Esophagus squamous epithelium (tissue), 5 donors: Measurements from ENCODE around the gene CISD3. TPM values are rescaled to one million over a fixed set of nuclear protein-coding genes. Genes with fewer than 3 reads are reported as not detected.

ENCODE experiments used
- DNase-seq: peaks from one replicate; lab custom pipeline; 2025; lab: John Stamatoyannopoulos, UW
- H3K27ac ChIP-seq, 4 donors: fragments of 200-600 bp; sonication (generic); one replicate each; pipeline ENCODE4 v1.5.1; 2016 to 2019; ENCODE audit warnings: mild to moderate bottlenecking in 1 of 4
- H3K27me3 ChIP-seq, 4 donors: fragments of 200-600 bp; sonication (generic); 1 replicate in 3 of 4; 2 replicates in 1 of 4; pipeline versions ENCODE4 v1.5.1 to v1.6.0; 2017 to 2021; ENCODE audit warnings: antibody characterized with exemption in 1 of 4
- H3K36me3 ChIP-seq, 3 donors: fragments of 200-600 bp; sonication (generic); one replicate each; pipeline ENCODE4 v1.5.1; 2016 to 2019
- H3K4me1 ChIP-seq, 3 donors: fragments of 200-600 bp; sonication (generic); one replicate each; pipeline ENCODE4 v1.5.1; 2017 to 2019
- H3K4me3 ChIP-seq, 4 donors: fragments of 200-600 bp; sonication (generic); 1 replicate in 3 of 4; 2 replicates in 1 of 4; pipeline ENCODE4 v1.5.1; 2016 to 2019; ENCODE audit warnings: mild to moderate bottlenecking in 2 of 4, moderate library complexity in 1 of 4
- H3K9me3 ChIP-seq, 3 donors: fragments of 200-600 bp; sonication (generic); one replicate each; pipeline ENCODE4 v1.5.1; 2016 to 2019
- POLR2A ChIP-seq, 4 donors: fragments of 450-650 bp; IDR thresholded peaks; one replicate each; pipeline ENCODE4 v1.6.1; 2017; ENCODE audit warnings: antibody characterized with exemption in 4 of 4, mild to moderate bottlenecking in 4 of 4, moderate library complexity in 3 of 4
- WGBS, 2 donors: methylation state at CpG; one replicate each; pipeline ENCODE4 v1.1.5; 2018; 5-methylcytosine and 5-hydroxymethylcytosine counted together
- intact Hi-C: fragments of 100-400 bp; cut with DNase I; formaldehyde crosslinking; loops from one replicate; pipeline ENCODE4 v1.15.0; 2022
- total RNA-seq, 4 donors: library from RNA; depleted of rRNA; stranded (reverse); fragments of >200 nt; gene quantifications; one replicate each; pipeline ENCODE4 v1.1.0, GENCODE V29; 2016
- TF ChIP-seq, protein P1 (sequence below), 6 experiments: fragments of 450-650 bp in 4 of 6; fragments of 200-600 bp in 2 of 6; sonication (generic) in 2 of 6; IDR thresholded peaks; one replicate each; pipeline ENCODE4 v1.5.1; 2016 to 2019; ENCODE audit warnings: antibody characterized with exemption in 6 of 6, mild to moderate bottlenecking in 4 of 6, moderate library complexity in 4 of 6
- donor health status: DM: yes; HTN: yes; CAD: no.

The CISD3 gene
- total RNA-seq, 4 donors from 2014 or later, result 4.9 to 8.3 (median 7.8) TPM

- Histone ChIP-seq H3K4me1 (peaks cover 14 to 54% (median 15%) of the 10 kb centered on the region in 3 donors), H3K4me3 (no peak overlapping the region), H3K27me3 (no peaks in the 10 kb centered on the region), H3K27ac (peak overlapping the region in 2 of 4 donors; percentile 14 to 17), H3K36me3 (peaks cover 7 to 78% (median 20%) of the 10 kb centered on the region in 3 donors), H3K9me3 (no peaks in the 10 kb centered on the region)
- no peak for TF ChIP-seq POLR2A (IDR thresholded peaks at IDR 0.05)
- TF ChIP-seq, protein P1, sequence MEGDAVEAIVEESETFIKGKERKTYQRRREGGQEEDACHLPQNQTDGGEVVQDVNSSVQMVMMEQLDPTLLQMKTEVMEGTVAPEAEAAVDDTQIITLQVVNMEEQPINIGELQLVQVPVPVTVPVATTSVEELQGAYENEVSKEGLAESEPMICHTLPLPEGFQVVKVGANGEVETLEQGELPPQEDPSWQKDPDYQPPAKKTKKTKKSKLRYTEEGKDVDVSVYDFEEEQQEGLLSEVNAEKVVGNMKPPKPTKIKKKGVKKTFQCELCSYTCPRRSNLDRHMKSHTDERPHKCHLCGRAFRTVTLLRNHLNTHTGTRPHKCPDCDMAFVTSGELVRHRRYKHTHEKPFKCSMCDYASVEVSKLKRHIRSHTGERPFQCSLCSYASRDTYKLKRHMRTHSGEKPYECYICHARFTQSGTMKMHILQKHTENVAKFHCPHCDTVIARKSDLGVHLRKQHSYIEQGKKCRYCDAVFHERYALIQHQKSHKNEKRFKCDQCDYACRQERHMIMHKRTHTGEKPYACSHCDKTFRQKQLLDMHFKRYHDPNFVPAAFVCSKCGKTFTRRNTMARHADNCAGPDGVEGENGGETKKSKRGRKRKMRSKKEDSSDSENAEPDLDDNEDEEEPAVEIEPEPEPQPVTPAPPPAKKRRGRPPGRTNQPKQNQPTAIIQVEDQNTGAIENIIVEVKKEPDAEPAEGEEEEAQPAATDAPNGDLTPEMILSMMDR (IDR thresholded peaks at IDR 0.05), result peak; percentile 89 to 96 (median 92)
- intact Hi-C loops, result loop anchor here (2.0 kb wide), 1 partner anchor 59 kb away; no protein-coding TSS in a partner anchor
- 43 to 44% methylated on average over 21 to 23 of the region's 23 CpGs for WGBS, 2 donors
- no peak for DNase-seq
Observed at GRCh38 chr17:38735161-38735997, 5.2 kb downstream of the CISD3 start.

- no peaks in the 10 kb centered on the region for H3K9me3 ChIP-seq
- TF ChIP-seq, protein P1 (IDR thresholded peaks at IDR 0.05), result no peak
- TF ChIP-seq POLR2A (IDR thresholded peaks at IDR 0.05), result no peak
- no peak overlapping the region for H3K4me3 ChIP-seq
- H3K36me3 ChIP-seq, result peaks cover 4 to 68% (median 20%) of the 10 kb centered on the region in 3 donors
- no peak for DNase-seq
- H3K27me3 ChIP-seq, result no peaks in the 10 kb centered on the region
- H3K4me1 ChIP-seq, result peaks cover 18 to 52% (median 20%) of the 10 kb centered on the region in 3 donors
- 77 to 83% methylated on average over 7 to 11 of the region's 14 CpGs for WGBS, 2 donors
- intact Hi-C loops, result no loop called here
- no peak overlapping the region for H3K27ac ChIP-seq
Observed at GRCh38 chr17:38738007-38738662, 8.0 kb downstream of the CISD3 start.

DNA sequence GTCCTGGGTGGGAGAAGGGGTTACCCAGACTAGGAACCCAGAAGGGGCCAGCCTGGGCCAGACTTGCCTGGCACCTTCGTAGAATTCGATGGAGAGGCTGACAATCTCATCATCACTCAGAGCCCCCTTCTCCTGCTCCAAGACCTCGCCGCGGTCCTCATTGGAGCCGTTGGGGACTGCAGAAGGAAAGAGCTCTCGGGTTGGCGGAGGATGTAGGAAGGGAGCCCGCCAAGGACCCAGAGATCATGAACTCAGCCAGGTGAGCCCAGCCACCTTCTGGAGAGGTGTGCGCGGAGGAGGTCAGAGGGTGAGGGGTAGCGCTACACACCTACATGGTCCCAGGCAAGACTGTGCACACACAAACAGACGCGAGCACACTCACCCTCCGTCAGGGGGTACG is 8.5 kb downstream of the CISD3 start:
- H3K4me1 ChIP-seq, result peaks cover 18 to 52% (median 24%) of the 10 kb centered on the region in 3 donors
- H3K27ac ChIP-seq, result no peak overlapping the region
- peaks cover 0 to 62% (median 20%) of the 10 kb centered on the region in 3 donors for H3K36me3 ChIP-seq
- intact Hi-C loops, result no loop called here
- no peaks in the 10 kb centered on the region for H3K27me3 ChIP-seq
- H3K9me3 ChIP-seq, result no peaks in the 10 kb centered on the region
- no peak overlapping the region for H3K4me3 ChIP-seq
- DNase-seq, result no peak
- TF ChIP-seq, protein P1 (IDR thresholded peaks at IDR 0.05), result no peak
- TF ChIP-seq POLR2A (IDR thresholded peaks at IDR 0.05), result no peak
- WGBS, 2 donors, result 84 to 94% methylated on average over 7 to 14 of the region's 16 CpGs

DNA sequence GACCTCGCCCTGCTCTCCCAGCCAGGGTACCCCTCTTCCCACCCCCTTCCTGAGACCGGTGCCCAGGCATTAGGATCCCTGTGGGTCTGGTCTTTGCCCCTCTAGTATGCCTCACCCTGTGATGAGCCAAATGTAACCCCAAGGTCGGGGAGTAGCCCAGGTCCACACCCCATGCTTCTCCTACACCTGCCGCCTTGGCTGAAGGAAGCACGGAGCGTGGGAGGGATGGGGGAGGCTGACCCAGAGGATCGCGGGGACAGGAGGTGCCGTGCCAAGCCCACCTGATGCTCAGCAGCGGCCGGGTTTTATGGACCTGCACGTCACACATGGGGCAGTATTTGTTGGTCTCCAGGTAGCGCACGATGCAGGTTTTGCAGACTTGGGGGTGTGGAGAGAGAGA is 9.2 kb downstream of the CISD3 start:
- 60 to 78% methylated on average over 2 to 5 of the region's 14 CpGs for WGBS, 2 donors
- no peaks in the 10 kb centered on the region for H3K9me3 ChIP-seq

More for the DNA sequence above, 9.2 kb downstream of the CISD3 start:
- Histone ChIP-seq H3K27ac (no peak overlapping the region), H3K27me3 (no peaks in the 10 kb centered on the region), H3K4me3 (no peak overlapping the region), H3K36me3 (peaks cover 0 to 56% (median 15%) of the 10 kb centered on the region in 3 donors), H3K4me1 (peaks cover 18 to 51% (median 24%) of the 10 kb centered on the region in 3 donors)
- no peak for TF ChIP-seq POLR2A (IDR thresholded peaks at IDR 0.05)
- TF ChIP-seq, protein P1 (IDR thresholded peaks at IDR 0.05), result no peak
- no peak for DNase-seq
- intact Hi-C loops, result no loop called here
